AG04449 (cell line): ENCODE data around the gene THBS4.
"Not testable (repeated sequence)": the region's sequence is repeated elsewhere in the genome, so short reads cannot be mapped to it uniquely, and the experiment has no call there.

Source experiments
- CTCF ChIA-PET: fragments of 350-600 bp; formaldehyde crosslinking; extraction: SDS; loops from one replicate; lab custom pipeline; 2021; ENCODE audit warnings: antibody characterized with exemption; lab: Yijun Ruan, JAX
- POLR2A ChIA-PET: fragments of 400-600, 350-600 bp; formaldehyde crosslinking; extraction: SDS; loops from one replicate; lab custom pipeline; 2020; ENCODE audit warnings: antibody characterized with exemption, inconsistent platforms; lab: Yijun Ruan, JAX
- DNase-seq: peaks from one replicate; pipeline ENCODE4 v3.0.0-alpha.2; 2010; ENCODE audit warnings: low read depth, low spot score
- H3K4me3 ChIP-seq: 2 replicates; pipeline ENCODE4 v1.5.1; 2011; ENCODE audit warnings: low read depth, mild to moderate bottlenecking, control low read depth, low read length
- CTCF ChIP-seq: IDR thresholded peaks from one replicate; pipeline ENCODE4 v1.5.1; 2011; ENCODE audit warnings: mild to moderate bottlenecking, moderate library complexity, low read length, control low read depth, inconsistent platforms; ENCODE audit not compliant: insufficient read depth; ENCODE audit errors: missing control alignments

THBS4 gene

GRCh38 chr5:80083101-80083890 lies 48.1 kb downstream of the THBS4 start:
- peak; percentile 59 for TF ChIP-seq CTCF
- POLR2A ChIA-PET, result interaction anchor here (0.6 to 1.0 kb wide), 2 partner anchors 92 to 173 kb away, joined by 3 read pairs; partner anchors contain the start of genes MTX3 and SERINC5
- peak overlapping the region; percentile 26 for H3K4me3 ChIP-seq
- DNase-seq, result no peak
- CTCF ChIA-PET, result interaction anchor here (0.5 to 4.4 kb wide), 109 partner anchors 8 to 1099 kb away, joined by 3 to 57 read pairs (median 4); partner anchors contain the start of genes CMYA5, HOMER1 and SERINC5

GRCh38 chr5:80090884-80091166 lies 55.7 kb downstream of the THBS4 start:
- CTCF ChIA-PET, result interaction anchor here (0.6 to 9.6 kb wide), 23 partner anchors 9 to 609 kb away, joined by 3 to 309 read pairs (median 5); partner anchors contain the start of gene SERINC5
- H3K4me3 ChIP-seq, result no peak overlapping the region
- DNase-seq, result no peak
- POLR2A ChIA-PET, result no interaction called here
- TF ChIP-seq CTCF, result no peak

- not testable (repeated sequence) for H3K4me3 ChIP-seq, DNase-seq
- TF ChIP-seq CTCF, result peak; percentile 32
- ChIA-PET CTCF (interaction anchor here (0.6 to 9.6 kb wide), 49 partner anchors 8 to 583 kb away, joined by 3 to 309 read pairs (median 5); partner anchors contain the start of genes HOMER1 and SERINC5), POLR2A (interaction anchor here (0.7 kb wide), 1 partner anchor 215 kb away, joined by 4 read pairs; no protein-coding TSS in a partner anchor)
Measured at GRCh38 chr5:80091792-80092192, 56.6 kb downstream of the THBS4 start.

GRCh38 chr5:80092486-80093107 lies 57.4 kb downstream of the THBS4 start:
- no peak overlapping the region for H3K4me3 ChIP-seq
- no peak for DNase-seq
- ChIA-PET CTCF (interaction anchor here (0.6 to 9.6 kb wide), 30 partner anchors 7 to 579 kb away, joined by 3 to 309 read pairs (median 4); partner anchors contain the start of genes HOMER1 and SERINC5), POLR2A (no interaction called here)
- no peak for TF ChIP-seq CTCF

- ChIA-PET CTCF (interaction anchor here (1.0 to 9.6 kb wide), 7 partner anchors 9 to 224 kb away, joined by 3 to 309 read pairs (median 4); no protein-coding TSS in a partner anchor), POLR2A (no interaction called here)
- H3K4me3 ChIP-seq, result no peak overlapping the region
- TF ChIP-seq CTCF, result no peak
- no peak for DNase-seq
Measured at GRCh38 chr5:80093796-80094195, 58.6 kb downstream of the THBS4 start.
